ENCODE measurements around the gene MRM3. TPM values are rescaled to one million over a fixed set of nuclear protein-coding genes. Genes with fewer than 3 reads are reported as not detected.
"Not testable (repeated sequence)": the region's sequence is repeated elsewhere in the genome, so short reads cannot be mapped to it uniquely, and the experiment has no call there.

MRM3 gene
- 10 to 100 TPM; 12.6 to 19.6 (median 18.8) TPM for polyA plus RNA-seq (ENCODE audit: insufficient read length in 4 of 4)

- peak; percentile 78 to 84 (median 83) for DNase-seq (ENCODE audit: low read depth in 4 of 4, low spot score in 3 of 4)
Measured at GRCh38 chr17:781805-782731, at the start of gene MRM3, which contains the start of gene GLOD4. Gene MRM3, plus strand, starts transcription at chr17:782353. Its CDS starts 26 bp downstream, at chr17:782379. Gene GLOD4, minus strand, starts transcription at chr17:782280. Its CDS starts 25 bp downstream, at chr17:782255.

GRCh38 chr17:732902-733720 lies 49.0 kb upstream of the MRM3 start:
- DNase-seq (ENCODE audit: low read depth in 4 of 4, low spot score in 3 of 4): no peak

- DNase-seq (ENCODE audit: low read depth in 4 of 4, low spot score in 3 of 4): no peak
Measured at GRCh38 chr17:733743-734142, 48.4 kb upstream of the MRM3 start.

- DNase-seq (ENCODE audit: low read depth in 4 of 4, low spot score in 3 of 4): no peak
Measured at GRCh38 chr17:737561-738113, 44.5 kb upstream of the MRM3 start.

- DNase-seq (ENCODE audit: low read depth in 4 of 4, low spot score in 3 of 4): no peak
Measured at GRCh38 chr17:740240-741017, 41.7 kb upstream of the MRM3 start.

- no peak for DNase-seq (ENCODE audit: low read depth in 4 of 4, low spot score in 3 of 4)
Measured at GRCh38 chr17:742147-742793, 39.9 kb upstream of the MRM3 start.

GRCh38 chr17:743139-743538 lies 39.0 kb upstream of the MRM3 start:
- no peak for DNase-seq (ENCODE audit: low read depth in 4 of 4, low spot score in 3 of 4)

- no peak for DNase-seq (ENCODE audit: low read depth in 4 of 4, low spot score in 3 of 4)
Measured at GRCh38 chr17:744937-745336, 37.2 kb upstream of the MRM3 start.

- DNase-seq (ENCODE audit: low read depth in 4 of 4, low spot score in 3 of 4): no peak
Measured at GRCh38 chr17:745406-745805, 36.7 kb upstream of the MRM3 start.

GRCh38 chr17:746181-746580 lies 36.0 kb upstream of the MRM3 start:
- no peak for DNase-seq (ENCODE audit: low read depth in 4 of 4, low spot score in 3 of 4)

GRCh38 chr17:746783-747629 lies 35.1 kb upstream of the MRM3 start:
- DNase-seq (ENCODE audit: low read depth in 4 of 4, low spot score in 3 of 4): no peak

GRCh38 chr17:748604-749003 lies 33.5 kb upstream of the MRM3 start:
- DNase-seq (ENCODE audit: low read depth in 4 of 4, low spot score in 3 of 4): not testable (repeated sequence)

GRCh38 chr17:749359-749758 lies 32.8 kb upstream of the MRM3 start:
- DNase-seq (ENCODE audit: low read depth in 4 of 4, low spot score in 3 of 4): not testable (repeated sequence)

- DNase-seq (ENCODE audit: low read depth in 4 of 4, low spot score in 3 of 4): no peak
Measured at GRCh38 chr17:750431-751037, 31.6 kb upstream of the MRM3 start.

- DNase-seq (ENCODE audit: low read depth in 4 of 4, low spot score in 3 of 4): no peak
Measured at GRCh38 chr17:751269-752001, 30.7 kb upstream of the MRM3 start.

- peak; percentile 83 to 88 (median 86) for DNase-seq (ENCODE audit: low read depth in 4 of 4, low spot score in 3 of 4)
Measured at GRCh38 chr17:752002-752619, 30.0 kb upstream of the MRM3 start, which contains the start of gene GEMIN4. Gene GEMIN4, minus strand, starts transcription at chr17:752264. Its CDS starts 122 bp downstream, at chr17:752142.

GRCh38 chr17:752620-753219 lies 29.4 kb upstream of the MRM3 start:
- DNase-seq (ENCODE audit: low read depth in 4 of 4, low spot score in 3 of 4): peak in 2 of 4 donors; percentile 36 to 46
